Measurements from ENCODE around the gene COL27A1.
"Not testable (repeated sequence)": the region's sequence is repeated elsewhere in the genome, so short reads cannot be mapped to it uniquely, and the experiment has no call there.

The COL27A1 gene

GRCh38 chr9:114123031-114123977 lies 32.0 kb upstream of the COL27A1 start:
- no peak for DNase-seq (ENCODE audit: low read depth in 2 of 2)

GRCh38 chr9:114124138-114124537 lies 31.2 kb upstream of the COL27A1 start:
- DNase-seq (ENCODE audit: low read depth in 2 of 2): no peak

- DNase-seq (ENCODE audit: low read depth in 2 of 2): no peak
These were observed 30.5 kb upstream of the COL27A1 start for GRCh38 chr9:114124666-114125475.

GRCh38 chr9:114125476-114126013 lies 29.8 kb upstream of the COL27A1 start:
- DNase-seq (ENCODE audit: low read depth in 2 of 2): no peak

GRCh38 chr9:114126247-114127060 lies 28.9 kb upstream of the COL27A1 start:
- no peak for DNase-seq (ENCODE audit: low read depth in 2 of 2)

- DNase-seq (ENCODE audit: low read depth in 2 of 2): not testable (repeated sequence)
These were observed 26.6 kb upstream of the COL27A1 start for GRCh38 chr9:114128759-114129158.

GRCh38 chr9:114130141-114130540 lies 25.2 kb upstream of the COL27A1 start:
- DNase-seq (ENCODE audit: low read depth in 2 of 2): no peak

- DNase-seq (ENCODE audit: low read depth in 2 of 2): no peak
These were observed 24.6 kb upstream of the COL27A1 start for GRCh38 chr9:114130624-114131277.

- no peak for DNase-seq (ENCODE audit: low read depth in 2 of 2)
These were observed 23.4 kb upstream of the COL27A1 start for GRCh38 chr9:114131808-114132549.

GRCh38 chr9:114132550-114132918 lies 22.8 kb upstream of the COL27A1 start:
- no peak for DNase-seq (ENCODE audit: low read depth in 2 of 2)

GRCh38 chr9:114134827-114135396 lies 20.4 kb upstream of the COL27A1 start:
- DNase-seq (ENCODE audit: low read depth in 2 of 2): no peak

- DNase-seq (ENCODE audit: low read depth in 2 of 2): no peak
These were observed 17.5 kb upstream of the COL27A1 start for GRCh38 chr9:114137831-114138230.

GRCh38 chr9:114138552-114138971 lies 16.8 kb upstream of the COL27A1 start:
- no peak for DNase-seq (ENCODE audit: low read depth in 2 of 2)

GRCh38 chr9:114139071-114139470 lies 16.3 kb upstream of the COL27A1 start:
- DNase-seq (ENCODE audit: low read depth in 2 of 2): no peak

- no peak for DNase-seq (ENCODE audit: low read depth in 2 of 2)
These were observed 14.9 kb upstream of the COL27A1 start for GRCh38 chr9:114140401-114140800.

GRCh38 chr9:114140850-114141249 lies 14.5 kb upstream of the COL27A1 start:
- DNase-seq (ENCODE audit: low read depth in 2 of 2): no peak

- no peak for DNase-seq (ENCODE audit: low read depth in 2 of 2)
These were observed 13.6 kb upstream of the COL27A1 start for GRCh38 chr9:114141553-114142402.

GRCh38 chr9:114143234-114143633 lies 12.1 kb upstream of the COL27A1 start:
- DNase-seq (ENCODE audit: low read depth in 2 of 2): no peak

GRCh38 chr9:114146735-114147134 lies 8.6 kb upstream of the COL27A1 start:
- DNase-seq (ENCODE audit: low read depth in 2 of 2): no peak
